H1 (cell line): ENCODE measurements around the gene TYSND1.

Experiments
- POLR2A ChIP-seq, 2 experiments: IDR thresholded peaks; 1 replicate in 1 of 2; 2 replicates in 1 of 2; pipeline ENCODE4 v1.6.1; 2011; ENCODE audit warnings: low read depth in 2 of 2, low read length in 2 of 2, mild to moderate bottlenecking in 2 of 2; ENCODE audit errors: control extremely low read depth in 1 of 2
- POLR2AphosphoS5 ChIP-seq: IDR thresholded peaks from 2 replicates; pipeline ENCODE4 v1.6.1; 2011; ENCODE audit warnings: low read depth, low read length
- RFX5 ChIP-seq: IDR thresholded peaks from 2 replicates; pipeline ENCODE4 v1.6.1; 2011; ENCODE audit warnings: low read depth, low read length, improper control_type of control experiment, borderline replicate concordance
- SIRT6 ChIP-seq: IDR thresholded peaks from one replicate; pipeline ENCODE4 v1.7.1; 2012; ENCODE audit warnings: low read length, inconsistent platforms
- SP2 ChIP-seq: IDR thresholded peaks from 2 replicates; pipeline ENCODE4 v1.6.1; 2012; ENCODE audit warnings: mild to moderate bottlenecking, low read length, inconsistent platforms
- SP4 ChIP-seq: IDR thresholded peaks from 2 replicates; pipeline ENCODE4 v1.6.1; 2012; ENCODE audit warnings: low read length, inconsistent platforms
- SUZ12 ChIP-seq: fragments of 200-600 bp; sonication (generic); IDR thresholded peaks from 2 replicates; pipeline ENCODE4 v1.6.1; 2012; ENCODE audit warnings: mild to moderate bottlenecking, inconsistent platforms, low read length, moderate library complexity, mixed read lengths
- TAF1 ChIP-seq: IDR thresholded peaks from 2 replicates; pipeline ENCODE4 v1.6.1; 2011; ENCODE audit warnings: mild to moderate bottlenecking, low read depth, low read length

DNA sequence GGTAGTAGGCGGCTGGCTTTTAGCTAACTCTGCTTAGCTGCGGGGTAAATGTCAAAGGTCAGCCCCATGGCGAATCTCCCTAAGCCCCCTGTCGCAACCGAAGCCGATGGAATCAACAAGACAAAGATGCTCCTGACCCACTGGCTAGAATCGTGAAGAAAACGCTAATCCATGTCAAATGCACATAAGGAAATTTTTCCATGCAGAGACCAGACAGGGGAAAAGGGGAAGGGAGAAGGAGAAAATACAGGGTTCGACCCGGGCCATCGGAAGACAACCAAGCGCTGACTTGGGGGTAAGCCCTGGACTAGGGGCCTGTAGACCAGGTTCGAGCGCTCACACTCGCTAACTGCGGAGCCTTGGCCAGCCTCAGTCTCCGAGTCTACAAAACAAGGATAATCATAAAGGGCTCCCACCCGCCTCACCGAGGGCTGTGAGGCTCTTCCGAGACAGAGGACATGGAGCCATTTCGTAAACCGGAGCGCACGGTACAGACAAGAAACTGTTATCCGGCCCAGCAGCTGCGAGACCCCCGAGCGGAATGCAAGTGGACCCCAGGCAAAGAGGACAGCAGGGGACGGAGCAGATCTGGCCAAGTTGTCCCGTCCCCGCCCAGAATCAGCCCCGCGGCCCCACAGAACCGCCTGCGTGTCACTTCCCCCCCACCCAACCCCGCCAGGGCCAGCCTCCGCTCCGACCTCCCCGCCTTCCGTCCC is 23.3 kb upstream of the TYSND1 start:
- TF ChIP-seq POLR2AphosphoS5 (no peak; the same call in 1 of the 2 replicates), SP2 (no peak), SP4 (no peak), SIRT6 (no peak), POLR2A (IDR thresholded peaks at IDR 0.05; ENCODE audit: control extremely low read depth in 1 of 2, low read depth in 2 of 2, low read length in 2 of 2) (no peak), TAF1 (no peak), SUZ12 (no peak), RFX5 (no peak)
